Suppressor macrophage treated with lipopolysaccharide for 4 hours (primary cell): ENCODE results near the gene EOMES.
A peak's percentile ranks its signal among the peaks of the same experiment; 100 is the strongest.

ENCODE experiments used
- DNase-seq: peaks from one replicate; pipeline ENCODE4 v3.0.0-alpha.2; 2020

The EOMES gene

DNA sequence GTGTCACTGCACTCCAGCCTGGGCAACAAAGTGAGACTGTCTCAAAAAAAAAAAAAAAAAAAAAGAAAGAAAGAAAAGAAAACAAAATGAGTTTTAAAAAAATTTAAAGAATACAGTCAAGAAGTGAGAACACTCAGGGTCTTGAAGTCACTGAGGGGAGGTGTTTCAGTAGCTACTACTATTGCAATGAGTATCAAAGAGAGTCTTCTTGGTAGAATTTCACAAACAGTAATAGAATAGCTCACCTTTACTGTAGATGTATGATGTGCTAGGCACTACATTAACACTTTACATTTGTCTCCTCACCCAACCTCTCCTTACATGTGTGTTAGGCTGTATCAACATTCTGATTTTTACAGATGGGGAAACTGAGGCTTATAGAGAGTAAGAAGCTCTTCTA is 43.9 kb downstream of the EOMES start:
- no peak for DNase-seq

- peak; percentile 71 for DNase-seq
Measured at GRCh38 chr3:27677565-27677964, 44.6 kb downstream of the EOMES start.

DNA sequence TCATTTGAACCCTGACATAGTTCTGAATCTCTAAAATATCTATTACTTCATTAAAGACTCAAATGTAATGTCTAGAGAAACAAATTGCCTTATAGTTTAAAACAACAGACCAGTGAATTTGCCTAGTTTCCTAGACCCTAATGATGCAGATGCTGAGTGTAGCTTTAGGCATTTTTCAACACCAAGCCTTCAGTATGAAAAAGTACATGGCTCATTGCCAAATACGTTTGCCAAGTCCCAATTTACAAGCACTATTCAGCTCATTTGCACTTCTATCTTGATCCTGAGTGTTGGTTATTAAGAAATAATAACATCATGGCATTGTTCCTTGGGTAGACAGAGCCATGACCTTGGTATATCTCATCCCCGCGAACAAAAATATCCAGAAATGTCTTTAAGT is 46.8 kb downstream of the EOMES start:
- DNase-seq = no peak

DNA sequence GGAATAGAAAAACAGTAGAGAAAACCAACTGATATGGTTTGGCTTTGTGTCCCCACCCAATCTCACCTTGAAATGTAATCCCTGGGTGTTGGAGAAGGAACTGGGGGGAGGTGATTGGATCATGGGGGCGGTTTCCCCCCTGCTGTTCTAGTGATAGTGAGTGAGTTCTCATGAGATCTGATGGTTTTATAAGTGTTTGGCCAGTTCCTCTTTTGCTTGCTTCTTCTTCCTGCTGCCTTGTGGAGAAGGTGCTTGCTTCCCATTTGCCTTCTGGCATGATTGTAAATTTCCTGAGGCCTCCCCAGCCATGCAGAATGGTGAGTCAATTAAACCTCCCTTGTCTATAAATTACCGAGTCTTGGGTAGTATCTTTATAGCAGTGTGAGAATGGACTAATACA is 48.4 kb downstream of the EOMES start:
- DNase-seq = no peak

DNA sequence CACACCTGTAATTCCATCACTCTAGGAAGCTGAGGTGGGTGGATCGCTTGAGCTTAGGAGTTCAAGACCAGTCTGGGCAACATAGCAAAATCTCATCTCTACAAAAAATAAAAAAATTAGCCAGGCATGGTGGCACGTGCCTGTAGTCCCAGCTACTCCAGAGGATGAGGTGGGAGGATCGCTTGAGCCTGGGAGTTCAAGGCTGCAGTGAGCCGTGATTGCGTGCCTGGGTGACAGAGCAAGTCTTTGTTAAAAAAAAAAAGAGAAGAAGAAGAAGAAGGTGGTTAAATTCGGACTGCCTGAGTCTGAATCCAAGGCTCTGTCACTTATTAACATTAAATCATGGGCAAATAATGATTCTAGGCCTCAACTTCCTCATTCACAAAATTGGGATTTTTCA is 51.0 kb downstream of the EOMES start:
- no peak for DNase-seq

- no peak for DNase-seq
Measured at GRCh38 chr3:27670619-27671018, 51.5 kb downstream of the EOMES start.

DNA sequence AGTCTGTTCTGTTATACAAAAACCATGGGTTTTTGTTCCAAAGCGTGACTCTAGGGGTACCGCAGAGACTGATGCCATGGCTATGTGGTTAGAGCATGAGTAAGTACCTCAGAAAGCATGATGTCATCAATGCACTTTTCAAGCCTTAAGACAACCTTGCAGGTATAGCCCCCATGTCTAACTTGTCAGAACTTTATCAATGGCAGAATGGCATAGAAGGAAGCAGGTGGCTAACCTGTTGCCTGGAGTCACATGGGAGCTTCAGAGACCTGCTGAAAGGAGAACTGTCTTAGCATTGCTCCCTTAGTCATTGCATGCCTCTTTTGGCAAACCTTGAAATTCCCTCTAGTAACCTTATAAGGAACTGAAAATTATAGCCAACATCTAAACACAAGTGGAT is 52.5 kb downstream of the EOMES start:
- DNase-seq = peak; percentile 39

GRCh38 chr3:27667751-27668150 is 54.4 kb downstream of the EOMES start:
- no peak for DNase-seq

GRCh38 chr3:27666708-27667107 is 55.4 kb downstream of the EOMES start:
- DNase-seq = peak; percentile 92

GRCh38 chr3:27666272-27666671 is 55.9 kb downstream of the EOMES start:
- DNase-seq = peak; percentile 68
